GM21390 (cell line): ENCODE measurements around the gene CFL1.
"Not testable (repeated sequence)": the region's sequence is repeated elsewhere in the genome, so short reads cannot be mapped to it uniquely, and the experiment has no call there.

Source experiments
- ATAC-seq: cut with Tn5 transposase; IDR thresholded peaks from one replicate; pipeline ENCODE4 v1.9.1; 2021; ENCODE audit not compliant: unreplicated experiment

Gene CFL1

GRCh38 chr11:65843811-65844210, 14.2 kb downstream of the CFL1 start:
- ATAC-seq: no peak

DNA sequence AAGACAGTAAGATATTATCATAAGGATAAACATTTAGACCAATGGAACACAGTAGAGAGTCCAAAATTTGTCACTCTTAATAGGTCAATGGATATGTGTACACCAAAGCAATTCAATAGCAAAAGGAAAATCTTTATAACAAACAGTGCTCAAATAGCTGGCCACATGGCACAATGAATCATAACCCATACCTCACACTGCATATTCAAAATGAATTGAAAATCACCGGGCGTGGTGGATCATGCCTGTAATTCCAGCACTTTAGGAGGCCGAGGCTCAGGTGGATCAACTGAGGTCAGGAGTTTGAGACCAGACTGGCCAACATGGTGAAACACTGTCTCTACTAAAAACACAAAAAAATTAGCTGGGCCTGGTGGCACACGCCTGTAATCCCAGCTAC, 15.8 kb downstream of the CFL1 start:
- no peak for ATAC-seq

- ATAC-seq: no peak
These were observed 23.8 kb downstream of the CFL1 start for GRCh38 chr11:65834202-65834601.

- ATAC-seq: peak; percentile 92
These were observed 24.5 kb downstream of the CFL1 start, which contains the start of gene SNX32 for GRCh38 chr11:65833297-65834030. TSS of gene SNX32 (plus strand) at chr11:65833963. CDS start at chr11:65834066, 103 bp downstream.

GRCh38 chr11:65832231-65832630, 25.7 kb downstream of the CFL1 start:
- ATAC-seq: not testable (repeated sequence)

DNA sequence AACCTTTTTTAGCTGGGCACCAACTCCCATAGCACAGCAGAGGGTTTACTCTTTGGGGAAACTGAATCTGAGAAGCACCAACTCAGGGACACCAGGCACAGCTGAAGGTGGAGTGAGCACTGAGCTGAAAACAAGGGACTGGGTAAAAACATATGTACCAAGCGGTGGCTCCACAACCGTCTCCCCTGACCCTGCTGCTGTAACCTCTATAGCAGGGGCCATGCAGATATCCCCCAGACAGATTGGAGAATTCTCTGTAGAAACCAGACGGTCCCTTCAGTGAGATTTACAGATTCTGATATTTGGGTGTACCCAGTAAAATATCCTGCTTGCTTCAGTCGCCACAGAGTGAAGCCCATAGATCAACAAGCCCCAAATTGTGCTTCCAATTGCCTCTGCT, 28.5 kb downstream of the CFL1 start:
- no peak for ATAC-seq

DNA sequence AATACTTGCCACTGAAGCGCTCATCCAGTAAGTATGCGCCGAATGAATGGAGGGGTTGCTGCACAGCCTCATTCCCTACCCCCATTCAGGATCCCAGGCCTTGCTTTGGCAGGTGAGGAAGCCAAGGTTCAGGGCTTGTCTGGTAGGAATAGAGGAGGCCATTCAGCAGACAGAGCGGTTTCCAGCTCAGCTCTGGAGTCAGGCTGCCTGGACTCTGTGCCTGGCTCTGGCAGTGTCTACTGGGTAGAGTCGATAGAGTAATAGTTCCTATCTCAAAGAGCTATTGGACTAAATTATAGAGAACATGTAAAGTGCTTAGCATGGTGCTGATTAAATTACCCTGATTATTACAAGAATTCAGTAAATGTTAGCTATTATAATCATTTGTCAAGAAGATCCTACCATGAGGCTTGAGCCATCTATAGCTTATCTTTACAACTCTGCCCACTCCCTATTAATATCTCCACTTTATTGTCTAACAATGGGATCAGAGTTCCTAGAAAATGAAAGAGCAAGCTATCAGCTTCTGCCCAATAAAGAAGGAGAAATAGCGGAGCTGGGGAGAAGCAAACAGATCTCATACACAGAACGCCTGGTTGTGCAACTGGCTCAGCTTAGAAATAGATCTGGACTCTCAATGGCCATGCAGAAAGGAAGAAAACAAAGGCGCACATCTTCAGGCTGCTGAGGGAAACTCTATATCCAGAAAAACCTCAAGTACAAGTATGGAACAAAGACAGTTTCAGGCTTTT, 30.8 kb downstream of the CFL1 start:
- ATAC-seq: no peak

GRCh38 chr11:65822776-65823528, 35.0 kb downstream of the CFL1 start:
- no peak for ATAC-seq

DNA sequence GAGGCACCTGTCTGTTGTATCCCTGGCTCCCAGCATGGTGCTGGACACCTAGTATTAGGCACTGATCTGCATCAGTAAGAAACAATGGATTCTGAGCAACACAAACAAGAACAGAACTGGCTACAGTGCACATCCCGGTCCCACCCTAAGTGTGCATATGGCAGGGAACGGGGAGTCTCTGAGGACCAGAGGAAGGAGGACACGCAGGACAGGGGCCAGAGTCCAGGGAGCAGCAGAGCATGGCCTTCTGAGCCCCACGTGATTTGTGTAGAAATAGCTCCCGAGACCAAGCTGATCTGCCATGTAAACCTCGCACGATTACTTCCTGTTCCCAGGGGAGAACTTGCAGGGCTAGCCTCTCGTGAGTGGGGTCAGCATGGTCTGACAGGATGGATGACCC, 36.9 kb downstream of the CFL1 start:
- no peak for ATAC-seq

DNA sequence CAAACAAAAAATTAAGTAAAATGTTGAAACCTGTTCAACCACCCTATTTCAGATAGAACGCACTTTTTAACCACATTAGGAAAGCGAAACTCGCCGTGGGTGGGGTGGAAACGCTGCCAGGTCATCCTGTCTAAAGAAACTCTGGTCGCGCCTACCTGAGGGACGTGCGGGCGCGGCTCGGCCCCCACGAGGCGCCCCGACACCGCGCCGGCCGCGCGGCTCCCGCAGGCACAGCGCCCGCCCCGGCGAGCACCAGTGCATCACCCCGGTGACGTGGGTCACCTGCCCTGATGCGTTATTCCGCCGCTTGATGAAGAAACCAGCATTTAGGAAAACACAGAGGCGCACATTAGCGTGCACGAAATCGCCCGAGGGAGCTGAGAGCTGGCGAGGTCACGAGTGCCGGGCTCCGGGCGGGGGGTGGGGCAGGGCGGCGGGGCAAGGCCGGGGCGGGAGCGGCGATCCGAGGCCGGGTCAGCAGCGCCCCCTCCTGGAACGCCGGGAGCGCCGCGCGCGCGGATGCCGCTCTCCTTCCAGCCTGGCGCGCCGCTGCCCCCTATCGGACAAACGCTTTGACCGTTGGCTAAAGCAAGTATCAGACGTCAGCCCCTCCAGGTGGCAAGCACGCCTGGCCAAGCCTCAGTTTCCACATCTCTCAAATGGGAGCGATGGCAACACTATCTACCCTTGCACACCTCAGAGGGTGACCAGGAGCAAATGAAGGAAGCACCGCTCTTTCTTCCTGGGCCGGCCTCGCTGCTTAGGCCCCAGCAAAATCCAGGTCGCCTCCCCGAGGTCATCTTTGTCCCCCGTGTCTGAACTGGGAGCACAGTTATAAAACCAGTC, 39.9 kb downstream of the CFL1 start:
- ATAC-seq: peak; percentile 76

GRCh38 chr11:65817312-65817834, 40.6 kb downstream of the CFL1 start:
- ATAC-seq: no peak

DNA sequence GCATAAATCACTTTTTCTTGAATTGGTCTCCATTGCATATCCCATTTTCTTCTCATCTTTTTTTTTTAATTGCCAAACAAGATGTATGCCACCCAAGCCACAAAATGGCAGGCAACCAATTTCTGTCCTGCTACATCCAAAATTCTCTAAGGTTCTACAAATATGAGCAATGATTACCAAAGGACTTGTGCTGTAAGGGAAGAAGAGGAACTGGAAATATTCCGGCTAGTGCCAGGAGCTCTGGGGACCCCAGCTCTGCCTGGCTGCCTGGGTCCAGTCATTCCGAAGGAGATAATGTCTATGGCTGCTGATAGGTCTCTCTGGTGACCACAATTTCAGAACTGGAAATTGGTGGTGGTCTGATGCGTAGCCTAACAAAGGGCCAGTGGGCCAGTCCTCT, 41.3 kb downstream of the CFL1 start:
- no peak for ATAC-seq

DNA sequence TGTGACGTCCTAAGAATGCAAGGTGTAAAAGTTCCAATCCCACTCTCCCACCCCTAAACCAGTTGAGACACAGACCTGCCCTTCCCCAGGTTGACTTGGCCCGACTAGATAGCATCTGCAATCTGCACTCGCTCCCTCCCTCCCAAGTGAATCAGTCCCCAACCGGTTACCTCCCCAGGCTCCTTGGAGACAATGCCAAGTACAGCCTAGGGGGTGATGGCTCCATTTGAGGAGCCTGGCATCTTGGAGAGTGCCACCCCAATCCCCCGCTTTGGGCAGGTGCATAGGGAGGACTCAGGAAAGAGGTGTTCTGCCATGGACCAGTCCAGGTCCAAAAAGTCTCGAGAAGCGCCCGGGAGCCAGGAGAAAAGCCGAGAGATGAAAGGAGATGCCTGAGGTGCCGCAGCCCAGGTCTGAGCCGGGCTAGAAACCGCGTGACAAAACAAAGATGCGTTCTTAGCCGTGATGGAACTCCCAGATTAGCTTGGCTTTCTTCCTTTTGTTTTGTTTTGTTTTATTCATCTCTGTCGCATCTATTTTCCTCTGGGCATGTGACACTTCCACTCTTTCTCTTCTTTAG, 42.9 kb downstream of the CFL1 start:
- no peak for ATAC-seq

GRCh38 chr11:65814131-65814985, 43.6 kb downstream of the CFL1 start:
- no peak for ATAC-seq

DNA sequence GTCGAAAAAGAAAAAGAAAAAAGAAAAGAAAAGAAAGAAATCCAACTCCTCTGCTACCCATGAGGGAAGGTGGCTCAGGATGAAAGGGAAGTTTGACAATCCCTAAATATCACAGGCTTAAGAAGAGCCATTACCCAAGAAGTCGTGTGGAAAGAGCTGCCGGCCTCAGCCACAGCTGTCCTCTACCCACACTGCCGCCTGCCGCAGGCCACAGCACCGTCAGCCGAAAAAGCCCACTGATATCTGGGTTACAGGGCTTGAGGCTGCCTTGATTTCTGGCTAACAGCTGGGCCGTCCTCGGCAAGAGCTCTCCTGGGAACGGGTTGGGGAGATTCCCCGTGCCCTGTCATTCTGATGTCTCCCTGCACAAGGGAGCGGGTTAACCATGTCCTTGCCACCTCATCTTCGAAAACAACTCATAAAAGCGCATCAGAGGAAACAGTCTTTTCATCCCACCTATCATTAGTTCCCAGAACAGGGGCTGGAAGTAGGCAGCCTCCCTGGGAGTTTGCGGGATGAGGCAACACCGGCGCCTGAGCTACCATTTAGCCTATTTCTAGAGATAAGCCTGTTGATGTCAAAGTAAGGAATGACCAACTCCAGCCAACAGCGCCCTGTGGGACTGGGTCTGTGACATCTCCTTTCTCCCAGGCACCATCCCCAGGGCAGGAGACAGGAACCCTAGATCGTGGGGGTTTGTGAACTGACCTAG, 46.1 kb downstream of the CFL1 start:
- no peak for ATAC-seq

DNA sequence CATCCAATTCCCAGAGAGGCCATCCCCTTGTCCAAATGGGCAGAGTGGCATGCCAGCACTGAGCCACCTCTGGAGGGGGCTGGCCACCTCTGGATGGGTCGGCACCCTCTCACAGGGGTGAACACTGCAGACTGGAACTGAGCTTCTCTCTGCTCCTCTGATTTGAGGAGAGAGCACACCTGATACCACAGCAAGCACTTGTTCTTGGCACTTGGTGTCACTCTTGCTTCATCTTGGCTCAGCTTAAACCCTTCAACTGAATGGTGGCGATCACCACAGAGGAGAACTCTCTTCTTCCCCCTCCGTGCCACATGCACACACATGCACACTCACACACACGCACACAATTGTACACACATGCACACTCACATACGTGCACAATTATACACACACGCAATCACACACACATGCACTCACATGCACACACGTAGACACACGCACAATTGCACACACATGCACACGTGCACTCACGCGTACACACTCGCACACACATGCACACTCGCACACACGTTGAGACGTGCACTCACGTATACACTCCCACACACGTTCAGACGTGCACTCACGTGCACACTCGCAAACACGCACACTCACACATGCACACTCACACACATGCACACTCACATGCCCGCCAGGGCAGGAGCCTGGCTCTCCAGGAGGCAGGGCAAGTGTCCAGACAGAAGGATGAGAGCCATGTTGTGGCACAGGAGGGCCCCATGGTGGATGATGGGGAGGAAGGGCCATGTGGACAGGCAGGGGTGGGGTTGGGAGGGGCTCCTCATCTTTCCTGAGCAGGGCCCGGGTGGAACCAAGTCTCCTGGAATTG, 47.7 kb downstream of the CFL1 start:
- ATAC-seq: no peak

DNA sequence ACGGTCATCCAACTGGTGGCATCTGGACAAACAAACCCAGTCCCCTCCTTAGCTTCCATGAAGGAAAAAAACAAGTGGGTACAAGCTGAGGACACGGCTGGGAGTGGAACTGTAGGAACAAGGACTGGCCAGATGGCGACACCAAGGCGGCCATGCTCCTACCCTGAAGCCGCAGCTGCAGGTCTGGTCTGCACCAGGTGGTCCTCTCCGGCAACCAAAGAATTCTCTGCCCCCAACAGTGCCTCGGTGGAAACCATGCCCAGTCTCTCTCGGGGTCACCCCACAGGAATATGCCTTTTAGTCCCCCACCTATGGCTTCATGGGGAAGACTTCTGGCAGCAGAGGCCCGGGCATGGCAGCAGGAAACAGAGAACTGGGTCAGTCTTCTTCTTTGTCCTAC, 48.5 kb downstream of the CFL1 start:
- no peak for ATAC-seq
